Astrocyte of the spinal cord (primary cell): ENCODE measurements around the gene LDLRAD4.

Source experiments
- DNase-seq: peaks from one replicate; pipeline ENCODE4 v3.0.0; 2011; ENCODE audit warnings: low read depth, low spot score
- H3K4me3 ChIP-seq: 2 replicates; pipeline ENCODE4 v1.5.1; 2011; ENCODE audit warnings: low read depth, mild to moderate bottlenecking, low read length, moderate library complexity
- CTCF ChIP-seq: IDR thresholded peaks from 2 replicates; pipeline ENCODE4 v1.5.1; 2012; ENCODE audit warnings: low read depth, mild to moderate bottlenecking, low read length, inconsistent platforms
- in situ Hi-C: cut with HindIII; loops from 2 replicates; pipeline ENCODE4 v1.10.0; 2017; ENCODE audit warnings: low sequenced_read_pairs

Gene LDLRAD4

GRCh38 chr18:13566941-13567746 lies 348.6 kb downstream of the LDLRAD4 start:
- no peak for TF ChIP-seq CTCF
- DNase-seq = peak; percentile 20
- in situ Hi-C loops = no loop called here
- H3K4me3 ChIP-seq = no peak overlapping the region

- TF ChIP-seq CTCF = no peak
- H3K4me3 ChIP-seq = no peak overlapping the region
- in situ Hi-C loops = no loop called here
- DNase-seq = no peak
Observed at GRCh38 chr18:13568443-13569392, 350.2 kb downstream of the LDLRAD4 start.

- no peak for TF ChIP-seq CTCF
- in situ Hi-C loops = no loop called here
- no peak for DNase-seq
- H3K4me3 ChIP-seq = no peak overlapping the region
Observed at GRCh38 chr18:13570216-13570615, 351.7 kb downstream of the LDLRAD4 start.

- no peak for TF ChIP-seq CTCF
- no peak overlapping the region for H3K4me3 ChIP-seq
- in situ Hi-C loops = no loop called here
- peak; percentile 42 for DNase-seq
Observed at GRCh38 chr18:13570856-13571495, 352.4 kb downstream of the LDLRAD4 start.

- TF ChIP-seq CTCF = no peak
- no peak for DNase-seq
- no peak overlapping the region for H3K4me3 ChIP-seq
- in situ Hi-C loops = no loop called here
Observed at GRCh38 chr18:13572148-13572547, 353.6 kb downstream of the LDLRAD4 start.

- no peak for TF ChIP-seq CTCF
- no peak overlapping the region for H3K4me3 ChIP-seq
- in situ Hi-C loops = no loop called here
- no peak for DNase-seq
Observed at GRCh38 chr18:13572721-13573120, 354.2 kb downstream of the LDLRAD4 start.
